ENCODE results near the gene RGS3. TPM values are rescaled to one million over a fixed set of nuclear protein-coding genes. Genes with fewer than 3 reads are reported as not detected.

RGS3 gene
- total and polyA plus RNA-seq, 12 donors, result 65.4 to 201 (median 132) TPM

GRCh38 chr9:113516840-113517577, 53.5 kb downstream of the RGS3 start:
- intact Hi-C loops (cut with DNase I), result loop anchor here in 1 of 10 donors (10.0 kb wide), 1 partner anchor 48 kb away; no protein-coding TSS in a partner anchor
- TF ChIP-seq CTCF (IDR thresholded peaks at IDR 0.05), result no peak
- 73 to 74% methylated on average over 8 of the region's 8 CpGs for WGBS, 2 donors
- Histone ChIP-seq H3K4me3 (peak overlapping the region in 1 of 10 donors; percentile 44), H3K9me3 (no peaks in the 10 kb centered on the region), H3K27ac (peak overlapping the region in 3 of 10 donors; percentile 15 to 87 (median 72)), H3K36me3 (peaks cover 0 to 100% (median 22%) of the 10 kb centered on the region in 9 donors), H3K4me1 (peaks cover 0 to 61% (median 33%) of the 10 kb centered on the region in 9 donors), H3K27me3 (no peaks in the 10 kb centered on the region)
- ATAC-seq, result peak in 2 of 8 donors; percentile 13 to 16
- no peak for DNase-seq

GRCh38 chr9:113519426-113520108, 56.0 kb downstream of the RGS3 start:
- intact Hi-C loops (cut with DNase I), result loop anchor here in 5 of 10 donors (5.0 to 10.0 kb wide), 4 partner anchors 45 to 65 kb away; no protein-coding TSS in a partner anchor
- Histone ChIP-seq H3K27ac (peak overlapping the region in 8 of 10 donors; percentile 38 to 87 (median 80)), H3K27me3 (no peaks in the 10 kb centered on the region), H3K4me3 (peak overlapping the region in 1 of 10 donors; percentile 44), H3K4me1 (peaks cover 24 to 83% (median 58%) of the 10 kb centered on the region in 9 donors), H3K36me3 (peaks cover 0 to 91% (median 14%) of the 10 kb centered on the region in 9 donors), H3K9me3 (no peaks in the 10 kb centered on the region)
- no peak for DNase-seq
- ATAC-seq, result no peak
- WGBS, 2 donors, result 72 to 73% methylated on average over 3 of the region's 3 CpGs
- no peak for TF ChIP-seq CTCF (IDR thresholded peaks at IDR 0.05)

- intact Hi-C loops (cut with DNase I), result loop anchor here in 4 of 10 donors (5.0 to 10.0 kb wide), 3 partner anchors 52 to 65 kb away; no protein-coding TSS in a partner anchor
- Histone ChIP-seq H3K27ac (peak overlapping the region in 8 of 10 donors; percentile 38 to 87 (median 80)), H3K36me3 (peaks cover 0 to 88% (median 14%) of the 10 kb centered on the region in 9 donors), H3K27me3 (no peaks in the 10 kb centered on the region), H3K4me1 (peaks cover 31 to 89% (median 65%) of the 10 kb centered on the region in 9 donors), H3K9me3 (no peaks in the 10 kb centered on the region), H3K4me3 (peak overlapping the region in 1 of 10 donors; percentile 16)
- ATAC-seq (no peak), DNase-seq (no peak)
- TF ChIP-seq CTCF (IDR thresholded peaks at IDR 0.05), result no peak
- 88% methylated on average over 6 of the region's 6 CpGs for WGBS, 2 donors
Observed at GRCh38 chr9:113520109-113520642, 56.6 kb downstream of the RGS3 start.

GRCh38 chr9:113521693-113522255, 58.2 kb downstream of the RGS3 start:
- H3K36me3 ChIP-seq, result peaks cover 0 to 81% (median 5%) of the 10 kb centered on the region in 9 donors
- no peak overlapping the region for H3K4me3 ChIP-seq
- TF ChIP-seq CTCF (IDR thresholded peaks at IDR 0.05), result no peak
- peak overlapping the region; percentile 65 to 87 (median 79) for H3K27ac ChIP-seq
- peaks cover 43 to 95% (median 75%) of the 10 kb centered on the region in 9 donors for H3K4me1 ChIP-seq
- ATAC-seq (peak in 3 of 8 donors; percentile 38 to 48 (median 40)), DNase-seq (no peak)
- 47 to 65% methylated on average over 2 of the region's 2 CpGs for WGBS, 2 donors
- H3K27me3 ChIP-seq, result no peaks in the 10 kb centered on the region
- H3K9me3 ChIP-seq, result no peaks in the 10 kb centered on the region
- intact Hi-C loops (cut with DNase I), result loop anchor here in 4 of 10 donors (5.0 to 10.0 kb wide), 3 partner anchors 51 to 63 kb away; no protein-coding TSS in a partner anchor
